Left hindlimb (tissue), 1 donor: ENCODE results near the gene NAP1L4.

ENCODE experiments used
- DNase-seq: peaks from one replicate; pipeline ENCODE4 v3.0.0-alpha.2; 2018

Gene NAP1L4, protein sequence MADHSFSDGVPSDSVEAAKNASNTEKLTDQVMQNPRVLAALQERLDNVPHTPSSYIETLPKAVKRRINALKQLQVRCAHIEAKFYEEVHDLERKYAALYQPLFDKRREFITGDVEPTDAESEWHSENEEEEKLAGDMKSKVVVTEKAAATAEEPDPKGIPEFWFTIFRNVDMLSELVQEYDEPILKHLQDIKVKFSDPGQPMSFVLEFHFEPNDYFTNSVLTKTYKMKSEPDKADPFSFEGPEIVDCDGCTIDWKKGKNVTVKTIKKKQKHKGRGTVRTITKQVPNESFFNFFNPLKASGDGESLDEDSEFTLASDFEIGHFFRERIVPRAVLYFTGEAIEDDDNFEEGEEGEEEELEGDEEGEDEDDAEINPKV

DNA sequence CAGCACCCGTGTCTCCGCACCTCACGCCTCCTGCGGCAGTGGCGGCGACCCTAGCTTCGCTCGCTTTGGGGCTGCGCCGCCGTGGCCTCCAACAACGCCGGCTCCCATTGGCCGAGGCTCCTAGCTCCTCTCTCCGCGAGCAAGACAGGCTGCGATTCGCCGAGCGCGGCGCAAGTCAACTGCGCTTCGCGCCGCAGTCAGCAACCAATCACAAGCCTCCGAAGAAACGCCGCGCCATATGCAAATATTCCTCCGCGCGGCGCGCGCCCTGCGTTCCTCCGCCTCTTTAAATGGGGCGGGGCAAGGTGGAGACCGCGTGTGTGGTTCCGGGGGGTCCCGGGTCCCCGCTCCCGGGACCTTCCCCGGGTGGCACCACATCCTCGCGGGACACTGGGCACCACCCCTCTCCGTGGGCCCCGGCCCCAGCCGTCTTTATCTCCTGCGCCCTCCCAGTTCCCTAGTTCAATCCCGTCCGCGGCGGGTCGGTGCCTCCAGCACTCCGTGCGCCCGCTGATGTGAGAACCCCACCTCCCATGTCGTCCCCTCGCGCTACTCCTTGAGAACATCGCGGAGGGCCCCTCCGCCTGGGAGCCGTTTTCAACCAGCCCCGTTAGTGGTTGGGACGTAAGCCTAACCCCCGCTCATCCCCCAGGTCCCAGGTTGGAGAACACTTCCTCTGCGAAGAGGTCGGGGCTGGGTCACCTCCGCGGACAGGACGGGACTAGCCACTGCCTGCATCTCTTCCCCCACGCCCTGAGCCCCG, at the start of gene NAP1L4:
TSS of gene NAP1L4 (minus strand) at position 96 of the 763 bp plus-strand sequence. CDS start 13,109 bp downstream, outside the sequence.
- peak; percentile 95 for DNase-seq

DNA sequence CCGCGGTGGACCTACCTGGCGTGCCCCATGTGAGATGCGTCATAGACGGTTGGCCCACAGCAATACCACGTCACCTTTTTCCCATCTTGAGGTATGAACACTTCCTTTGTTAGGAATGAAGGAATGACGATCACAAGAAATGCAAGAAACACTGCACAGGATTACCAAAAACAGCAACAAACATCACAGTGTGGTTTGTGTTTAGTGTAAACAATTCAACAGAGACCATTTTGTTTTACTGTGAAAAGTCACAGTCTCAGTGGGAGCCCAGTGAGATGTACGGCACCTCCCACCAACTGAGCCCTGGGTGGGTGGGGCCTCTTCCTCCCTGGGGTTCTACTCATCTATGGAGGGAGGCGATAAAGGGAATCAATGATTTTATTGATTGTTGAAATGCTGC, 48.8 kb upstream of the NAP1L4 start:
- DNase-seq: no peak

DNA sequence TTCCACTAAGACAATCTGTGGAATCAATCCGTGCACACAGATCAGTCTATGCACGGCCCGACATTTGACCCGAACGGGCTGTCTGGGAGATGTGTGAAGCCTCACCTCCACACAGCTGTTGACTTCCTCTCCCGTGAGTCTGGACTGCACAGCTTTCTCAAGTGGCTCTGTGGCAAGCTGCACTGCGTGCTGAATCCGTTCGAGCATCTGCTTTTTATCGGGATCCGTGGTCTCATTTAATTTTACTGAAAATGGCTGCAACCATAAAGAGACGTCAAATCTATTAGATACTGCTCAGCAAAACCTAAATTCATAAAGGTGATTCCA, 45.8 kb upstream of the NAP1L4 start:
- DNase-seq: no peak

DNA sequence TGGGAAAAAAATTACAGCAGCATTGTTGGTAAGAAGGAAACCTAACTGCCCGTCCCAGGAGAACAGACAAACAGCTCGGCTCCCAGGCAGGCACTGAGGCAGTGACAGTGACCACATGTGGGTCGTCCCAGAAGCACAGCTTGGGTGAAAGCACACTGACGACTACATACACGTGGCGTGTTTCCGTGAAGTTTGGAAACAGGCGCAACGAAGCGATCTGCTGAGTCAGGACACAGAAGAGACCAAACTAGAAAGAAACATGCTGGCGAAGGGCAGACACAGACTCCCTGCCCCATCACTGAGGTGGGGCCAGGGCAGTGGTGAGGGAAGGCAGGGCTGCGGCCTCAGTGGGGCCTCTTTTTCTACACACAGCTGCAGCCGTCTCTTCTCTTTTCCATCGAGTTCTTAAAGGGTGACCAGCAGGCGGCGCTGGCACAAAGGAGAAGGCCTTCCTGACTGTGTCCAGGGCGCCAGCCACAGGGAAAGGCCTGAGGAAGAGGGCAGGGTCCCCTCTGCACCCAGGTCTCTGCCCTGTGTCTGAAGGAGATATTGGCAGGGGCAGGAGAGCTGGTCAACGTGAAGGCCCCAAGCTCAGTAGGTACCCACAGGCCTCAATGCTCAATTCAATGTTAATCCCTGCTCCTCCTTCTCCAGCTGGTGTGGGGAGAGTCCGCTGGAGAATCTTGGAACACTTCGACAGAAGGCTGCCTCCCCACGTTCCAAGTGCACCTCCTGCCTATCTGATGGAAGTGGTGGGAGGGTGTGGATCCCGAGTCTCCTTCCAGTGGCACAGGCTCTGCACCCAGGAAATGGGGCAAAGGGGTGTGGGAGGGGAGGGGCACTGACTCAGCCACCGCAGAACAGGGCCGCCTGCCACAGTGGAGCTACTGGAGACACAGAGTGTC, 45.2 kb upstream of the NAP1L4 start:
- peak; percentile 75 for DNase-seq

DNA sequence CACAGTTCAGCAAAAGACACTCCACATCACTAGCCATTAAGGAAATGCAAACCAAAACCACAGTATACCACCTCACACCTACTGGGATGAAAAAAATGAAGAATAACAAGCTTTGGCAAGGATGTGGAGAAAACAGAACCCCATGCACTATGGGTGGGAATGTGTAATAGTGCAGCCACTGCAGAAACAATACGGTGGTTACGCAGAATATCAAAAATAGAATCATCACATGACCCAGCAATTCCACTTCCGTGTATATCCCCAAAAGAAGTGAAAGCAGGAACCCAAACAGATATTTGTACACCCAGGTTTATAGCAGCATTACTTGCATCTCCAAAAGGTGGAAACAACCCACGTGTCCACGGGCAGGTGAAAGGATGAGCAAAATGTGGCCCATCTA, 44.3 kb upstream of the NAP1L4 start:
- no peak for DNase-seq

DNA sequence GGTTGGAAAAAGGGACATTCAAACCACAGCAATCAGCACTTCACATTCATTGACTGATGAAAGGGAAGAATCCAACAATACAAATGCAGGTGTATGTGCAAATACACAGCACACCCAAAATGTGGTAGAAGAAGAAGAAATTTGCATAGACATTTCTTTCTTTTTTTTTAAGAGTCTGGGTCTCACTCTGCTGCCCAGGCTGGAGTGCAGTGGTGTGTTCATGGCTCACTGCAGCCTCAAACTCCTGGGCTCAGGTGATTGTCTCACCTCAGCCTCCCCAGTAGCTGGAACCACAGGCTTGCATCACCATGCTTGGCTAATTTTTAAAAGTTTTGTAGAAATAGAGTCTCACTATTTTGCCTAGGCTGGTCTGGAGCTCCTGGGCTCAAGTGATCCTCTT, 43.2 kb upstream of the NAP1L4 start:
- DNase-seq: no peak

DNA sequence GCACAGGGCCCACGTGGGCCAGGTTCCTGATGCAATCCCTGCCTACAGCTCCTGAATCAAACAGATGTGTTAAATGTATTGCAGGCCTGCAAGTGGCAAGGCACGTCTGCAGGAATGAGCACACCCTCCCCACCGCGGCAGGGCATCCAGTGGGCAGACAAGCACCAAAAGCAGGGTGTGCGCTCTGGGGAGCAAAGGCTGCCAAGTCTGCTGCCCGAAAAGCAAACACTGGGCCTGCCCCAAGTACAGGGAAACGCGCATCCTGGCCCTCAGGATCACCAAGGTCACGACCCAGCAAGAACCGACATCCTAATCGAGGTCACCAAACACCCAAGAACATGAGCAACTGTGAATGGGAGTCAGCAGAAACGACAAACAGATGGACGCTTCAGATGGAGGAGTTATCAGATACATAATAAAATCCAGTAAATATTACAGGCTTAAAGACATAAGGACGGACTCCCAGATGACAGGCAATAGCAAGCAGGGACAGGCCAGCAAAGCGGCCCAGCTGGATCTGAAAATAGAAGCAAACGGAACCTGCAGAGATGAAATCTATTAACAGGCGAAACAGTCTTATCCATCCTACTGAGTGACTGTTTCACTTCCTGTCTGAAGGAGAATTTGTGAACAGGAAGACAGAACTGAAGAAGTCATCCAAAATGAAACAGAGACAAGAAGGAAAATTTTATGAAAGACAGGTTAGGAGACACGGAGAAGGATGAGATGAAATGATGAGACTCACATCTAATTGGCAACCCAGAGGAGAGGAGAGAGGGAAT, 38.4 kb upstream of the NAP1L4 start:
- no peak for DNase-seq

DNA sequence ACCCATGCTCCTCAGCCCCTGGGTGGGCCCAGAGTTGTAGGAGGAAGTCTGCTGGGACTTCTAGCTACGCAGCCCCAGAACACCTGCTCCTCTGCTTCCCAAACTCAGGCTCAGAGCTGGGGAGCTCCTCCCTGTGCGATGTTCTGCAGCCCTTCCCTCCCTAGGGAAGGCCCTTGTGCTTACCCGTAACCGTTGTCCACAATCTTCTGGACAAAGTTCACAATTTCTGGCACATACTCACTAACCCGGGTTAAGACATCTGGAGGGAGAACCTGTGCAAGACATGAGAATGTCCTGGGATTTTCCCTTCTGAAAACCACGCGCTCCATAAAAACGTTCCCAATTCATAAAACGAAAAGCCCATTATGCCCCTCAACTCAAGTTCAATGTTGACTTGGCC, 36.7 kb upstream of the NAP1L4 start:
- DNase-seq: no peak

DNA sequence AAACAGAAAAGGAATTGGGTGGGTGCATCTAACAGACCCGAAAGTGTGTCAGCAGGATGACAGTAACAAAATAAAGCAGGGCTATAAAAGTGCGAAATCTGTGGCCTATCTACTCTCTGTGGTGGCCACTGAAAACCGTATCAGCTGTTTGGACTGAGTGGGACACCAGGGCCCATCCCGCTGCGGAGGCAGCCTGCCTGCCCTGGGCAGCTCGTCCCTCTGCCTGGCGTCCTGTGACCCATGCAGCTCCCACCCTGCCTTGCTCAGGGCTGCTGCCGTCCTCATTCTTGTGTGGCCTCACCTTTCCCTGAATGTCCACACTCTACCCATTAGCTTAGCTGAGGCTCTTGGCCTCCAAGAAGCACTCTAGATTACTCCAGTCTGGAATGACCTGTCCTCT, 34.7 kb upstream of the NAP1L4 start:
- DNase-seq: no peak

DNA sequence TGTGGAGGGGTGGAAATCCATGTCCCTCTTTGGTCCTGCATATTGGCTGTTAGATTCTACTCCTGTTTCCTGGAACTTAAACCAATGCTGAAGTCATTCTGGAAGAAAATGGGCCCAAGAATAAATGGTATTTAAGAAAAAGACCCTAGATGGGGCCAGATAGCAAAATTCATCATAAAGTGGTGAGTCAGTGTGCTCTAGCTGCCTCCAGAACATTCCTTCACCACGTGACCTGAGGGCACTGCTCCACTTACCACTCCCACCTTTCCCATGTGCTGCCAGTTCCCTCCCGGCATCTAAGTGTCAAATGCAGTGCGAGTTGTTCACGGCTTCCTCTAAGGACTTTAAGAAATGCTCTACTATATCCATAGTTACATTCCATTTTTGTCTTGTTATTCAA, 30.9 kb upstream of the NAP1L4 start:
- no peak for DNase-seq

DNA sequence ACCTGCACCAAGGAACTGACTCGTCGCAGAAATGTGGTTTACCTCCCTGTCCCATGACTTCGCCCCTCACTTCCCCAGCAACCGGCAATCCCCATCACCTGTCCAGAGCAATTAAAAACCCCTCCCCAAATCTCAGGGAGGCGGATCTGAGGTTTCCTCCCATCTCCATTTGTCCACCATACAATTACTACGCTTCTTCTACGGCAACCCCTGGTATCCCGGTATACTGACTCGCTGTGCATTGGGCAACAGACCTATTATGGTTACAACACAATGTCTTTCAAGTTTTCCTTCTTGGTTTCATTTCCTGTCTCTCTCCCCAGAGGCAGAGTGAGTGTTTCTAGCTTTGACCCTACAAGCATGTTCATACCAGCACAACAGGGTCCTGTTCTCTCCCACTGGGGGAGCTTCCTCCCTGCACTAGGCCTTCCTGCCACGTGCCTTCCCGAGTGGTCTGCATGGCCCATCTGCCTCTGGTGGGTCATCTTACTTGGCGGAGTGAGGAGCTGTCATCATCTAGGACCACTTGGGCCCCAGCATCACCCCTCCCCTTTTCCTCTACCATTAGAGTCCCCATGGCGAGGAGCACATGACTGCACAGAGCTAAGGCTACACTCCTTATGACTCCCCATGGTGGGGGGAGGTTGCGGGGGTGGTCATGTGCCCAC, 30.3 kb upstream of the NAP1L4 start:
- DNase-seq: no peak

DNA sequence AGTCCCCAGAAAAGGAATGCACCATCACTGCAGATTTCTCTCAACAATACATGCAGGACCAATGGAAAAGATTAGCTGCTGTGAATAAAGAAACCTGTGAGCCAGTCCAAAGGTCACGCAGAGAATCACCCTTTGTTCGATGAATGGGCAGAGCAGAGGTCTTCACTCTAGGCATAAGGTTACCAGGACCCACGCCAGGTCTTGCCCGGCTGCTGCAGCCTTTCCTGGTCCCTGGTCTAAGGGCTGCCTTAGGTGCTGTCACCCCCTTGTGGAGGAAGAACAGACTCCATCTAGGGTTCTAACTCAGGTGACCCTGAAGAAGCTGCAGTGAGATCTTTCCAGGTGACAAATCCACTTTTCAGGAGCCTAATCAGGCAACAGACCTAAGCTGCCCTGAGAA, 29.0 kb upstream of the NAP1L4 start:
- no peak for DNase-seq

DNA sequence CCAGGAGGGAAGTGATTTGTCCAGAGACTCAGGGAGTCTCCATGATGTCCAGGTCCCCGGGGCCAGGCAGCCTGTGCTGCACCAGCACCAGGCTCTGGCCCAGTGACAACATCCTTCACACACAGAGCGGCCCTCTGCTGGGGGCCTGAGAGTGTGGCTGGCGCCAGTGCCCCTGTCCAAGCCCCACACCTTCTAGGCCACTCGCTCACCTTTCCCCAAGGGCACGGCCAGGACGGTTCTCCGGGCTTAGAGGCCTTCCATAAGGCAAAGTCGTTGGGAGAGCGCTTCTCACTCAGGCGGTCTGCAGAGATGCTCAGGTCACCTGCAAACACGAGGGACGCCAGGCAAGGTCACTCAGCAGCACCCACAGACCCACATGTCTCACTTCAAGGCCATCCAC, 27.9 kb upstream of the NAP1L4 start:
- DNase-seq: no peak

DNA sequence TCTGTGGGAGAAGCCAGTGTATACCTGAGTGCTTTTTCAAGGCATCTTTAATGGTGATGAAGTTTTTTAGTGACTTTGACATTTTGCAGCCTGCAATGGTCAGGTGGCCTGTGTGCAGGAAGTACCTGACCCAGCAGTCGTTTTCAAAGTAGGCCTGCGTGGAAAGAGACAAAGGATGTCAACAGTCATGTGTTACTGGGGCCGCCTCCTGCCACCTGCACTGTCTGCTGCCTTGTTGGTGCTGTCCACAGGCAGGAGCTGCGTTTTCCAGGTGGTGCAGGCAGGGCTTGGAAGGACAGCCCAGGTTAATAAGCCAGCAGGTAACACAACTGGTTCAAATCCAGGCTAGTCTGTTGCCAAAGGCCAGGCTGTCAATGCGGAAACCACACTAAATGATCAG, 26.5 kb upstream of the NAP1L4 start:
- no peak for DNase-seq

DNA sequence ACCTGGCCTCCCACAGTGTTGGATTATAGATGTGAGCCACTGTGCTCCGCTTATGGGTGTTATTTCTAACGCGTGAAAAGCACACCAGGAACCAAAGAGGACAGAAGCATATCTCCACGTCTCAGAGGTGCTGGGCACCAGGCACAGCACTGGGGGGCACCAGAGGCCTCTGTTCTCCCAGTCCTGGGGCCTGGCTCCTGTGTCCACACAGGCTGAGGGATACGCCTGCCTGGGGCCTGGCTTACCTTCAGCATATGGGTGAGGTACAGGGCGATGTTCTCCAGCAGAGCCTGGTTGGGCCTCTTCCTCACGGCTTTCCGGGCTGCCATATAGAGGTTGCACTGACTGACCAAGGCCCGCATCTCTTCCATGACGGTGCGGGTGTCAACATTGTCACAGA, 24.7 kb upstream of the NAP1L4 start:
- DNase-seq: no peak

DNA sequence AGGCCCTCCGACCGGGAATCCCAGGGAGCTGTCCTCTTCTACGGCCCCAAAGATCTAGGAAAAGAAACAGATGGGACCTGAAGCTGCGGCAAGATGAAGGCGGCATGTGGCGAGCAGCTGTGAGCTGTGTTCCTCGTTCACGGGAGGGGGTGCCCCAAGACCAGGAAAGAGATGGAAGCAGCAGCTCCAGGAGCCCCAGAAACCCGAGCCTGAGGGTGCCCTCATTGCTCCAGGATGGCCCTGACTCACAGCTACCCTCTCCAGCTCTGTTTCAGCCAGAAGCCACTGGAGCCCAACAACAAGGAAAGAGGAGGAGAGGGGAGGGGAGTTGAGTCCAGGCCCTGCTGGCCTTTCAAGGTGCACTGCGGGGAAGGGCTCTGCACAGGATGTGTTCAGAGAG, 23.7 kb upstream of the NAP1L4 start:
- no peak for DNase-seq

DNA sequence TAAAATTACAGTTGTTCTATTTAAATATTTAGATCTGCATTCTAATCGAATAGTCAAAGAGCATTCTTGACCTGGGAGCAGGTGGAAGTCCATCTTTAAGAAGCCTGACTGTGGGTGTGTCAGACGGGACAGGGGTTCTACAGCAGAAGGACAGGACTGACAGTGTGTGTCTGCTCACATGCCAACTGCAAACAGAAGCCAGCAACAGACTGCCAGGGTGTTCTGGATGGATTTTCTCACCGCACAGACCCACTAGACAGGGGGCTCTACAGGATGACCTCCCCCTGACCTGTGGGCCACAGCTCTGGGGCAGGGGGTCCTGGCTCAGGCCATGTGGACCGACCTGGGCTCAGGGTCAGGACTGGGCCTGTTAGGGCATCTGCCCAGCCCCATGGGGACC, 22.8 kb upstream of the NAP1L4 start:
- DNase-seq: no peak

DNA sequence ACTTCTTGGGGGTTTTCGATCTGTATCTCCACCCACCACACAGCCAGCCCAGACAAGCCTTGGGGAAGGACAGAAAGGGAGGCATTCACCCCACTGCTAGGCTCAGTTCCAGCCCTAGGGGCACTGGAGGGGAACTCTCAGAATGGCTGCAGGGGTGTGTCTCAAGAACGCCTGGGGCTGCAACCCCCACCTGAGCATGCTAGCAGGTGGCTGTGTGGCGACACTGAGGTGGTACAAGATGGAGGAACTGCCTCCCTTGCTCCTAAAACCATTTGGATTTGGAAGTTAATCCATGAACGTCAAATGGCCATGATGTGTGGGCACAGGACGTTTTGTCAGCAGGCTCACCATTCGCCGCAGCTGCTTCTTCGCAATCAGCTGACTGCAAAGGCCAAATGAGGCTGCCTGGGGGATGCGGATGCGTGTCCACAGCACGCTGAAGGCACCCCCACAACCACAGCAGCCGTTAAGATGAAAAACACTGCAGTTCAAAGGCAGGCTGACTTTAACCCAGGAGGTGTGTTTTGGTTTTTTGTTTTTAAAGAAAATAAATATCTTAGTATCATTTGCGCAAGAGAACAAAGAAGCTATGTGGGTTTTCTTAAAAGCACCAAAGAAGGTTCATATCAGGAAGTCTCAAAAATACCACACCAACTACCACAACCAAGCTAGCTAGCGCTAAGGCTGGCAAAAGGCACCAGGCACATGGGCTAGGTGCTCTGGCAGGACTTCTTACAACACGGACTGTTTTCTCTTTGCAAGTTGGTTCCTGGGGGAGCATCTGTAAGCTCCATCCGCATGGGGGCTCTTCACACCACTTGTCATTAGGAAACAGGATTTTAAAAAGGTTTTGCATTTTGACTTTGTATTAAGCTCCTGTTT, 22.2 kb upstream of the NAP1L4 start:
- DNase-seq: no peak

DNA sequence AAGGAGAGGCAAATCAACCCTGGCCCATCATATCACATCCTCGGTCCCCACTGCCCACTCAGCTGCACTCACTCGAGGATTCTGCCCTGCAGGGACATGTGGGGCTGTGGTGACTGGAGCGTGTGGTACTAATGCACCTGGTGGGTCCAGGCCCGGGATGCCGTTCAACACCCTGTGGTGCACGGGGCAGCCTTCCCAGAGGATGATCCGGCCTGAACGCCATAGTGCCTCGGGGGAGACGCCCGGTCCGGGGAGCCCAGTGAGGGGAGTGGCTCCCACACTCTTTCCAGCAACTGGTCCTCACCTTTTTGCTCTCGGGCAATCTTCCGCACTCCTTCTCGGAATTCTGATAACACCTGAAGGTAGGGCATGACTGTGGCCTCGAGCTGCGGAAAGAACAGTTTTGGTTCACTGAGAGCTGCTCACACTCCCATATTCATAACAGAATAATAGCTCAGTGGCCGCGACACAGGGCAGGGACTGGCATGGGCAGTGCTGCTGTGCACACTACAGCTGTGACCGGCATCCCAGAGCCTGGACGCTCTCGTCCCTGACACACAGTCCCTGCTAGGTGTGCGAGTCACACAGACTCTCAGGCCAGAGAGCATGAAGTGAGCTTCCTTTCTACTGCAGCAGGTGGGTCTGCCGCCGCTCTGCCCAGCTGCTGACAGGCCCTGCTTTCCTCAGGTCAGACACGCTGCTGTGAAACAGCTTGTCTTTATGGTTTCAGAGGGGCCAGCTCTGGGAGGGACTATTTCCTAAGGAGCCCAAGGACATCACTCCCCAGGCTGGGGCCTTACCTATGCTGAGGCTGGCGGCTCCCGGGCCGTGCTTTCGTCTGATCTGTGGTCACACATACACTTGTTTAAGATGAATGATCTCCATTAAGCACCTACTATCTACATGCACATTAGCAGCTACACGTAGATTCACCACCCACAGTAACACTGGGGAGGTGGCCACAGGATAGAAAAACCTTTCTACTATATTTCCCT, 20.1 kb upstream of the NAP1L4 start:
- no peak for DNase-seq
